Heart left ventricle (tissue), 13 donors: ENCODE results near the gene ARAP1.

ENCODE experiments used
- POLR2A ChIP-seq, 2 donors: fragments of 450-650 bp; IDR thresholded peaks; one replicate each; pipeline ENCODE4 v1.6.1; 2017; ENCODE audit warnings: antibody characterized with exemption in 2 of 2, mild to moderate bottlenecking in 2 of 2, moderate library complexity in 2 of 2
- TF ChIP-seq, protein P1 (sequence below), 12 donors: fragments of 200-600 bp; sonication (generic) in 4 of 12; IDR thresholded peaks; one replicate each; pipeline versions ENCODE4 v1.5.0 to v1.8.0; 2018 to 2022; ENCODE audit warnings: antibody characterized with exemption in 12 of 12, mild to moderate bottlenecking in 5 of 12
- donor health status: ischemic (EF 13 %, LVEDD 7.1; RV severe dilation, severe dysfunction).
- donor health status: DM: no; HTN: yes; CAD: no.
- donor health status: DM: no; HTN: no; CAD: no.
- donor health status: ischemic (EF 25% LVEDD 6.9; RV normal size, moderate dysfunction).
- donor health status: ischemic (EF 25% LVEDD 5.7; RV mildly dilated, moderate dysfunction).
- donor health status: ischemic (EF 35%, LVEDD 5.7; RV mildly dilated, moderate dysfunction).
- donor health status: nonischemic (EF 11% LVEDD 7.7; RV severe dilation, severe dysfunction).
- donor health status: DM: yes; HTN: yes; CAD: no.
- donor health status: PGD.
- donor health status: ischemic (EF 29% LVEDD 5.4; RV normal size, mild dysfunction).
- donor health status: nonischemic (EF 23%, LVEDD 6.1; RV moderate dilation, normal function).

DNA sequence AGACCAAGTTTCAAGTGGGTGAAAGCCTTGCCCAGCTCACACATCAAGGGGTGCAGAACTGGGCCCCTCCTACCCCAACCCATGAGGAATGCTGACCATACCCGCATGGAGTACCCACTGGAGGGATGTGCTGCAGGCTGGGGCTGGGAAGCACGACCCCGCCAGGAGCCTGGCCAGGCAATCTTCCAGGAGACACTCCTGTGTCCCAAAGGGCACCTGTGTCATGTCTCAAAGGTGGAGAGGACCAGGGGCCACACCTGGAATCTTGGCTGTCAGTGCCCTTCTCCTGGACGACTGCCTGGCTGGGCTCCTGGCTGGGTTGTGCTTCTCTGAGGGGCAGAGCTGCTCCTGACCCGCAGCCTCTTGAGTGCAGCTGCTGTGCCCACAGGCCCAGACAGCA lies 6.7 kb downstream of the ARAP1 start:
- TF ChIP-seq, protein P1, sequence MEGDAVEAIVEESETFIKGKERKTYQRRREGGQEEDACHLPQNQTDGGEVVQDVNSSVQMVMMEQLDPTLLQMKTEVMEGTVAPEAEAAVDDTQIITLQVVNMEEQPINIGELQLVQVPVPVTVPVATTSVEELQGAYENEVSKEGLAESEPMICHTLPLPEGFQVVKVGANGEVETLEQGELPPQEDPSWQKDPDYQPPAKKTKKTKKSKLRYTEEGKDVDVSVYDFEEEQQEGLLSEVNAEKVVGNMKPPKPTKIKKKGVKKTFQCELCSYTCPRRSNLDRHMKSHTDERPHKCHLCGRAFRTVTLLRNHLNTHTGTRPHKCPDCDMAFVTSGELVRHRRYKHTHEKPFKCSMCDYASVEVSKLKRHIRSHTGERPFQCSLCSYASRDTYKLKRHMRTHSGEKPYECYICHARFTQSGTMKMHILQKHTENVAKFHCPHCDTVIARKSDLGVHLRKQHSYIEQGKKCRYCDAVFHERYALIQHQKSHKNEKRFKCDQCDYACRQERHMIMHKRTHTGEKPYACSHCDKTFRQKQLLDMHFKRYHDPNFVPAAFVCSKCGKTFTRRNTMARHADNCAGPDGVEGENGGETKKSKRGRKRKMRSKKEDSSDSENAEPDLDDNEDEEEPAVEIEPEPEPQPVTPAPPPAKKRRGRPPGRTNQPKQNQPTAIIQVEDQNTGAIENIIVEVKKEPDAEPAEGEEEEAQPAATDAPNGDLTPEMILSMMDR (IDR thresholded peaks at IDR 0.05) = no peak
- no peak for TF ChIP-seq POLR2A (IDR thresholded peaks at IDR 0.05)
